T-cell (primary cell): ENCODE data around the gene ARF1. TPM values are rescaled to one million over a fixed set of nuclear protein-coding genes. Genes with fewer than 3 reads are reported as not detected.
A peak's percentile ranks its signal among the peaks of the same experiment; 100 is the strongest.

ENCODE experiments used
- ATAC-seq, 4 experiments: fragments of 200-7000 bp in 3 of 4; fragments of 150-1000 bp in 1 of 4; cut with Tn5 transposase; replicated peaks in 1 of 4; 1 replicate in 3 of 4; 2 replicates in 1 of 4; pipeline ENCODE4 v1.10.0; 2021; ENCODE audit warnings: moderate library complexity in 3 of 4, mild to moderate bottlenecking in 2 of 4, moderate number of reproducible peaks in 1 of 4
- CTCF ChIA-PET, 2 donors: fragments of 300-600 bp; sonication (Branson Sonifier 250); formaldehyde crosslinking; loops; one replicate each; lab custom pipeline; 2022; ENCODE audit warnings: antibody characterized with exemption in 2 of 2; lab: Charles Lee
- POLR2A ChIA-PET, 2 donors: fragments of 300-600 bp; sonication (Branson Sonifier 250); formaldehyde crosslinking; loops; one replicate each; lab custom pipeline; 2022; ENCODE audit warnings: antibody characterized with exemption in 2 of 2; lab: Charles Lee
- DNase-seq, 35 experiments: peaks; one replicate each; pipeline versions ENCODE4 v3.0.0 to v3.0.0-alpha.2; 2013 to 2023
- H3K27ac ChIP-seq: one replicate; pipeline ENCODE4 v1.5.1; 2013; ENCODE audit warnings: low read length
- H3K27me3 ChIP-seq, 2 experiments: replicated peaks in 1 of 2; 1 replicate in 1 of 2; 2 replicates in 1 of 2; pipeline versions ENCODE4 v1.6.1 to v1.7.0; 2013; ENCODE audit warnings: low read length in 1 of 2, mixed read lengths in 1 of 2; ENCODE audit not compliant: control insufficient read depth in 2 of 2, insufficient read depth in 2 of 2; ENCODE audit errors: extremely low read depth in 1 of 2
- H3K36me3 ChIP-seq, 2 donors: 1 replicate in 1 of 2; 2 replicates in 1 of 2; pipeline versions ENCODE4 v1.6.1 to v1.7.0; 2013; ENCODE audit warnings: low read length in 1 of 2; ENCODE audit not compliant: control insufficient read depth in 2 of 2, insufficient read depth in 1 of 2; ENCODE audit errors: extremely low read depth in 1 of 2
- H3K4me1 ChIP-seq, 2 experiments: 1 replicate in 1 of 2; 2 replicates in 1 of 2; pipeline versions ENCODE4 v1.6.1 to v1.7.0; 2013; ENCODE audit warnings: low read length in 2 of 2, mixed read lengths in 1 of 2; ENCODE audit not compliant: insufficient read depth in 2 of 2, control insufficient read depth in 1 of 2; ENCODE audit errors: extremely low read depth in 1 of 2
- H3K4me3 ChIP-seq, 2 donors: 1 replicate in 1 of 2; 2 replicates in 1 of 2; pipeline versions ENCODE4 v1.5.1 to v1.7.0; 2013; ENCODE audit warnings: mild to moderate bottlenecking in 2 of 2, low read length in 1 of 2, moderate library complexity in 1 of 2; ENCODE audit not compliant: control insufficient read depth in 1 of 2; ENCODE audit errors: extremely low read depth in 1 of 2
- H3K9me3 ChIP-seq: 2 replicates; pipeline ENCODE4 v1.7.0; 2013
- H3K27ac Mint-ChIP-seq, 2 donors: one replicate each; pipeline ENCODE4 v1.8.0; 2020 to 2021; ENCODE audit warnings: mild to moderate bottlenecking in 2 of 2, mixed read lengths in 2 of 2
- H3K27me3 Mint-ChIP-seq, 2 donors: one replicate each; pipeline ENCODE4 v1.8.0; 2021 to 2022; ENCODE audit warnings: mixed read lengths in 2 of 2
- H3K36me3 Mint-ChIP-seq: one replicate; pipeline ENCODE4 v1.8.0; 2021; ENCODE audit warnings: mixed read lengths
- H3K4me1 Mint-ChIP-seq, 3 donors: one replicate each; pipeline ENCODE4 v1.8.0; 2020 to 2022; ENCODE audit warnings: mixed read lengths in 3 of 3, mild to moderate bottlenecking in 1 of 3
- H3K4me3 Mint-ChIP-seq, 3 donors: one replicate each; pipeline ENCODE4 v1.8.0; 2020 to 2022; ENCODE audit warnings: mild to moderate bottlenecking in 3 of 3, mixed read lengths in 3 of 3, moderate library complexity in 3 of 3
- H3K9me3 Mint-ChIP-seq, 3 donors: one replicate each; pipeline ENCODE4 v1.8.0; 2020 to 2022; ENCODE audit warnings: mixed read lengths in 3 of 3
- WGBS: methylation state at CpG from one replicate; pipeline ENCODE4 v1.1.5; 2013; ENCODE audit warnings: missing lambda C conversion rate; ENCODE audit not compliant: insufficient coverage; 5-methylcytosine and 5-hydroxymethylcytosine counted together
- total RNA-seq, 35 experiments: library from RNA in 6 of 35; stranded (reverse) in 6 of 35; fragments of 120-200 nt in 1 of 35; gene quantifications; one replicate each; pipeline versions ENCODE4 v1.2.1 to v1.2.4 and lab custom pipeline; 2013 to 2026

The ARF1 gene
- total RNA-seq, 5 donors from 2014 or later (not counting 1 experiment from before 2014, with no cell fraction given): 232 to 309 (median 258) TPM

DNA sequence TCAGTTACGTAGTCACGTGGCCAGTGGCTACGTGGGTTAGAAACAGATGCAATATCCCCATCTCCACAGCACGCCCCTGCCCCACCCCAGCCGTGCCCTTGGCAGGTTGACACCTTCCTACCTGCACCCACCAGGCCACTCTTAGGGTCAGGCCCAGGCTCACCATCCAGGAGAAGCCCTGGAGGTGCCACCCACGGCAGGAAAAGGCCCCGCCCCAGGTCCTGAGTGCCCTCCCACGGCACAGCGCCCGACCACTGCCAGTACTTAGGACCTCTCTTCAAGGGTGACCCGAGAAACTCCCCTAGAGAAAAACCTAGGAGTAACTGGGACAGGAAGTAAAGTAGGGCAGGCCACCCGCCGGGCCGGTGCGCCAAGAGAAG, 19.1 kb downstream of the ARF1 start:
- H3K4me1 Mint-ChIP-seq: peaks cover 26 to 35% (median 30%) of the 10 kb centered on the region in 3 donors

DNA sequence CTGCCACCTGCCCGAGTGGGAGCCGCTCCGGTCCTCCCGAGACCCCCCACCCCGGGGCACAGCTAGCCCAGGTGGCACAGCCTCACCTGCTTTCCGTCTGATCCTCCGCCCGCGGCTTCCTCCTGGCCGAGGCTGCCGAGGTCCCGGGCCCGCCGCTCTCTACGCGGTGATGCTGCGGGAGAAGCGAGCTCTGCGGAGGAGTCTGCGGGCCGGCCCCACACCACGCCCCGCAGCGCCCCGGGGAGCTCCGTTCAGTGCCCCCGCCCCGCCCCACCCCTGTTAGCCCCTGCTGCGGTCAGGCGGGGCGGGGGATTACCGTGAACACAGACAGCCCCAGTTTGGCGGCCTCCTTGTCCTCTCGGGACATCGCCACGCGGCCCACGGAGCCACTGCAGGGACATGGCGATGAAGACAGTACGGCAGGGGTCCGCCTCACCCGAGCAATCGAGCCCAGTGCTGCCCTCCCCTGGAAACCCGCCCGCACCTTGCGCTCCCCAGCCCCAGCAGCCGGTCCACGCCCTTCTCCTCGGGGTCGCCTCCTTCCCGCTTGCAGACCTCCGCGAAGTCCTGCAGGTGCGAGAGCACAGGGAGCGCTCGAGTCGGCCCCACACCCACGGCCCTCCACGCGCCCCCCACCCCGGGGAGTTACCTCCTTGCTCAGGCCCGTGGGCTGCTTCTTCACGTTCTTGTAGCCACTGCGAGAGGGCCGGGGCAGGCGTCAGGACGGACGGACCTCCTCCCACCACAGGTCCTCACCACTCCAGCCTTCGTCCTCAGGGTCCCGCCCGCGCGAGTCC, 19.7 kb downstream of the ARF1 start:
- H3K36me3 ChIP-seq: peaks cover 8 to 56% of the 10 kb centered on the region in 2 donors
- no peaks in the 10 kb centered on the region for H3K27me3 ChIP-seq
- peak overlapping the region; percentile 70 to 92 for H3K4me3 ChIP-seq
- ATAC-seq: peak; percentile 46 to 54 (median 50)
- peak in 34 of 35 experiments; percentile 23 to 76 (median 54) for DNase-seq
- peaks cover 2 to 38% of the 10 kb centered on the region in 2 experiments for H3K4me1 ChIP-seq
- Mint-ChIP-seq H3K36me3 (peaks cover 28% of the 10 kb centered on the region), H3K27me3 (no peaks in the 10 kb centered on the region), H3K27ac (peak overlapping the region; percentile 61 to 80), H3K4me1 (peaks cover 28 to 38% (median 30%) of the 10 kb centered on the region in 3 donors), H3K9me3 (no peaks in the 10 kb centered on the region), H3K4me3 (peak overlapping the region; percentile 75 to 95 (median 76))
- no peaks in the 10 kb centered on the region for H3K9me3 ChIP-seq
- ChIA-PET CTCF (interaction anchor here in 1 of 2 donors (0.8 kb wide), 1 partner anchor 103 kb away, joined by 3 read pairs; no protein-coding TSS in a partner anchor), POLR2A (interaction anchor here in 1 of 2 donors (0.5 kb wide), 1 partner anchor 48 kb away, joined by 3 read pairs; no protein-coding TSS in a partner anchor)
- WGBS: 3% methylated on average over 73 of the region's 73 CpGs
- H3K27ac ChIP-seq: peak overlapping the region; percentile 85

More for the DNA sequence above, 19.1 kb downstream of the ARF1 start:
- CTCF ChIA-PET: interaction anchor here in 1 of 2 donors (0.8 kb wide), 1 partner anchor 102 kb away, joined by 3 read pairs; no protein-coding TSS in a partner anchor
- Histone ChIP-seq H3K4me3 (peak overlapping the region in 1 of 2 donors; percentile 92), H3K27me3 (no peaks in the 10 kb centered on the region), H3K4me1 (peaks cover 2 to 40% of the 10 kb centered on the region in 2 experiments), H3K9me3 (no peaks in the 10 kb centered on the region), H3K36me3 (peaks cover 8 to 56% of the 10 kb centered on the region in 2 donors), H3K27ac (peak overlapping the region; percentile 85)
- POLR2A ChIA-PET: no interaction called here
- 21% methylated on average over 8 of the region's 15 CpGs for WGBS
- Mint-ChIP-seq H3K4me3 (peak overlapping the region; percentile 75 to 95 (median 76)), H3K9me3 (no peaks in the 10 kb centered on the region), H3K36me3 (peaks cover 24% of the 10 kb centered on the region), H3K27me3 (no peaks in the 10 kb centered on the region), H3K27ac (peak overlapping the region; percentile 84 to 90)
- no peak for ATAC-seq
- peak in 2 of 35 experiments; percentile 35 to 38 for DNase-seq

DNA sequence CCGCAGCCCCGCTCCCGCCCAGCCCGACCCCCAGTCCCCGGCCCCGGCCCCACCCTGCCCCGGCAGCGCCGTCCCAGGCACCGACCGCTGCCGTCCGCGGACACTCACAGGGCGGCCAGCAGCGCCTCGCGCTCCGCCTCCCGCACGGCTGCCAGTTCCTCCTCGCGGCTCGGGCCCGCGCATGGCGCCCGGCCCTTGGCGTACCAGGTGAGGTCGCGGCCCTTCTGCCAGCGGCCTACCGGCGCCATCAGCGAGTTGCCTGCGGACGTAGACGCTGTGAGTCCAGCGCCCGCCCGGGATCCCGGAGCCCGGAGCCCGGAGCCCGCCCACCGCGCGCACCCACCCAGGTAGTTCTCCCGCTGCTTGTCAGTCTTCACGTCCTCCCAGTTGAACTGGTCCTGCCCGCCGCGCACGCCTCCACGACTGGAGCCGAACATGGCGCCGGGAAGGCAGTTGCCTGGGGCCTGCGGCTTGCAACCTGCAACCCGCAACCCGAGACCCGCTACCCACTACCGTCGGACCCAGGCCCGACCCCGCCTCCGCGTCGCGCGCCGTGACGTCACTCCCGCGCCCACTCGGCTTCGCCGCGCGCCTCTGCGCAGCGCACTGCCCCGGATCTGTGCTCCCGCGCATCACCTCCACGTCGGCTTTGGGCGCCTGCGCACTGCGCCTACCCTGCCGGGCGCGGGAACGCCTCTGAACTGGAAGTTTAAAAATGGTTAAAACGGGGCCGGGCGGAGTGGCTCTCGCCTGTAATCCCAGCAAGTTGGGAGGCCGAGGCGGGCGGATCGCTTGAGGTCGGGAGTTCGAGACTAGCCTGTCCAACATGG, 20.5 kb downstream of the ARF1 start, which contains the start of gene C1orf35:
Gene C1orf35 (minus strand): TSS at position 535 of the 830 bp plus-strand sequence. CDS start 98 bp downstream, at position 437.
- Histone ChIP-seq H3K9me3 (no peaks in the 10 kb centered on the region), H3K27ac (peak within 1 kb of the TSS; percentile 85), H3K4me1 (peaks cover 2 to 46% of the 10 kb centered on the region in 2 experiments), H3K27me3 (no peaks in the 10 kb centered on the region), H3K36me3 (peaks cover 4 to 55% of the 10 kb centered on the region in 2 donors), H3K4me3 (peak within 1 kb of the TSS; percentile 70 to 92)
- CTCF ChIA-PET: no interaction called here
- ATAC-seq (peak; percentile 80 to 84 (median 82)), DNase-seq (peak; percentile 85 to 96 (median 92))
- Mint-ChIP-seq H3K4me3 (peak within 1 kb of the TSS; percentile 89 to 95 (median 92)), H3K27ac (peak within 1 kb of the TSS; percentile 88 to 92), H3K4me1 (peaks cover 29 to 44% (median 35%) of the 10 kb centered on the region in 3 donors), H3K9me3 (no peaks in the 10 kb centered on the region), H3K27me3 (no peaks in the 10 kb centered on the region), H3K36me3 (peaks cover 21% of the 10 kb centered on the region)
- POLR2A ChIA-PET: no interaction called here
- WGBS: 0% methylated on average over 92 of the region's 104 CpGs

DNA sequence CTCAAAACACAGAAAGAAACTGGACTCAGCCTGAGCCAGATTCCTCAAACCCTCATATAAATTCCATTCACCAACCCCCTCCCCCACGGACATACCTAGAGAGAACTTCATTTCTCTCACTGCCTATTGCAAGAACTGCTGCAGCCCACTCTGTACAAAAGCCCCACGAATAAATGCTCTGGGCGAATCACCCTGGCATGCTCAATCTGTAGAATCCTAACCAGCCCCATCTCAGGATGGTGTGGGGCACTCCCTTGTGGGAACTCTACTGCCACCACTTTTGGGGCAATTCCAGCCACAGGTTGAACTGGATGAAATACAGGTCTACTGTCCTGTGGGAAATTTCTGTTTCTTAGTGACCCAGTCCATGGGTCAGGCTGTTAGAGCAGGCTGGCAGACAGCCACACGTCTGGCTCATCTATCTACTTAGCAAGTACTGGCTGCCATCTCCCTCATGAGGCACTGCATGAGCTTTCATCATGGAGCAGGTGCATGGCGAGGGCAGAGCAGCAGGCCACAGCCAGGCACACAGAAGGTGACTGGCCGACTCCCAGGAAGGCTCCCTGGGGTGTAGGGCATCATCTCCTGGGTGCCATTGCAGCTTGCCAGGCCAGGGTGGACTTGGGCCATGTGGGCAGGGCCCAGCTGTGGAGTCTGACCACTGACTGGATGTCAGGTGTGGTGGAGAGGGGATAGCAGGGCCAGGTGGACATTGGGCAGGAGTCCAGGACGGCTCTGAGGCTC, 22.2 kb downstream of the ARF1 start:
- Histone ChIP-seq H3K27me3 (peaks cover 0 to 4% of the 10 kb centered on the region in 2 experiments), H3K4me1 (peaks cover 5 to 59% of the 10 kb centered on the region in 2 experiments), H3K27ac (no peak overlapping the region), H3K36me3 (peaks cover 3 to 38% of the 10 kb centered on the region in 2 donors), H3K4me3 (no peak overlapping the region), H3K9me3 (no peaks in the 10 kb centered on the region)
- peak overlapping the region; percentile 39 to 95 (median 89) for H3K4me3 Mint-ChIP-seq
- no peaks in the 10 kb centered on the region for H3K9me3 Mint-ChIP-seq
- 90% methylated on average over 7 of the region's 7 CpGs for WGBS
- peak overlapping the region in 1 of 2 donors; percentile 58 for H3K27ac Mint-ChIP-seq
- H3K4me1 Mint-ChIP-seq: peaks cover 33 to 43% (median 37%) of the 10 kb centered on the region in 3 donors
- peaks cover 12% of the 10 kb centered on the region for H3K36me3 Mint-ChIP-seq
- POLR2A ChIA-PET: interaction anchor here (0.6 to 1.0 kb wide), 3 partner anchors 31 to 360 kb away, joined by 3 to 5 read pairs (median 3); no protein-coding TSS in a partner anchor
- CTCF ChIA-PET: no interaction called here
- no peaks in the 10 kb centered on the region for H3K27me3 Mint-ChIP-seq
- DNase-seq (no peak), ATAC-seq (no peak)

DNA sequence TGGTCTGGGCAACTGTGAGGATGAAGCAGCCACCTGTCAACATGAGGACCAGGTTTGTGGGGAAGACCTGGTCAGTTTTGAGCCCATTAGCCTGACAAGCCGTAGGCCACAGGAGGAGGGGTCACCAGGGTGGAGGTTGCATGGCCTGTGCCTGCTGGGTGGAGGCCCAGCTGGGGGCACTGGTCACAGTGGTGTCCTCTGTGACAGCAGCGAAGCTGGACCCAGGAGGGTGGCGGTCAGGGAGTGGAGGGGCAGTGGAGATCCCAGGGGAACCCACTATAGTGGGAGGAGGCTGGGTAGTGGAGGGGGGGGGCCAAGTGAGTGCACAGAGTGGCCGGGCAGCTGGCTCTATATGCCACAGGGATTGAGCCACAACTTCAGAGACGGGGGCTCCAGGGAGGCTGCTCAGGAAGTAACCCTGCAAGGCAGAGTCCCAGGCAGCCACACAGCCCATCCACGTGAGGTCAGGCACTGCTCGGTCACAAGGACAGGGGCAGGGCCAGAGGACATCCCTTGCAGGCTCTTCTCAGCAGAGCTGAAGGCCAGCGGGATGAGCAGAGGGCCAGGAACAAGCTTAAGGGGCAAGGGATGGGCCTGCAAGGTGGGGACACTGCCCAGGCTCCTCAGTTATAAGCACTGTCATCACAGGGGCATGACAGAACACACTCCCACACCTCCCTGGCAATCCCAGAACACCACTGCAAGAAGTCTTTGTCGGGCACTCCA, 22.9 kb downstream of the ARF1 start:
- ChIA-PET CTCF (interaction anchor here in 1 of 2 donors (0.6 kb wide), 1 partner anchor 23 kb away, joined by 3 read pairs; the partner anchor contains the start of gene ARF1), POLR2A (interaction anchor here (0.9 to 1.0 kb wide), 2 partner anchors 32 to 359 kb away, joined by 3 read pairs; no protein-coding TSS in a partner anchor)
- H3K4me3 ChIP-seq: no peak overlapping the region
- H3K36me3 ChIP-seq: peaks cover 3 to 32% of the 10 kb centered on the region in 2 donors
- WGBS: 93% methylated on average over 8 of the region's 9 CpGs
- peaks cover 0 to 4% of the 10 kb centered on the region in 2 experiments for H3K27me3 ChIP-seq
- peaks cover 12% of the 10 kb centered on the region for H3K36me3 Mint-ChIP-seq
- H3K9me3 Mint-ChIP-seq: no peaks in the 10 kb centered on the region
- DNase-seq: peak in 1 of 35 experiments; percentile 5
- ATAC-seq: no peak
- H3K4me3 Mint-ChIP-seq: peak overlapping the region in 1 of 3 donors; percentile 39
- H3K9me3 ChIP-seq: no peaks in the 10 kb centered on the region
- H3K27ac ChIP-seq: no peak overlapping the region
- H3K27me3 Mint-ChIP-seq: no peaks in the 10 kb centered on the region
- peaks cover 5 to 65% of the 10 kb centered on the region in 2 experiments for H3K4me1 ChIP-seq
- H3K4me1 Mint-ChIP-seq: peaks cover 37 to 47% (median 39%) of the 10 kb centered on the region in 3 donors
- no peak overlapping the region for H3K27ac Mint-ChIP-seq
